ENCODE data around the gene ZBTB9.
"Not testable (repeated sequence)": the region's sequence is repeated elsewhere in the genome, so short reads cannot be mapped to it uniquely, and the experiment has no call there.

The ZBTB9 gene

DNA sequence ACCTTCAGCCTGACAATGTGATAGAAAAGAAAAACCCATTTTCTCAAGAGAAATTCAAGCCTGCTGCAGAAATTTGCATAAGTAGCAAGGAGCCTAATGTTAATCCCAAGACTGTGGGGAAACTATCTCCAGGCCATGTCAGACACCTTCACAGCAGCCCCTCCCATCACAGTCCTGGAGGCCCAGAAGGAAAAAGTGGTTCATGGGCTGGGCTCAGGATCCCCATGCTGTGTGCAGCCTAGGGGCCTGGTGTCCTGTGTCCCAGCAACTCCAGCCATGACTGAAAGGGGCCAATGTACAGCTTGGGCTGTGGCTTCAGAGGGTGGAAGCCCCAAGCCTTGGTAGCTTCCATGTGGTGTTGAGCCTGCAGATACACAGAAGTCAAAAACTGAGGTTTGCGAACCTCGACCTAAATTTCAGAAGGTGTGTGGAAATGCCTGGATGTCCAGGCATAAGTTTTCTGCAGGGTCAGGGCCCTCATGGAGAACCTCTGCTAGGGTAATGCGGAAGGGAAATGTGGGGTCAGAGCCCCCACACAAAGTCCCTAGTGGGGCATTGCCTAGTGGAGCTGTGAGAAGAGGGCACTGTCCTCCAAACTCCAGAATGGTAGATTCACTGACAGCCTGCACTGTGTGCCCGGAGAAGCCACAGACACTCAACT, 11.8 kb downstream of the ZBTB9 start:
- no peak for DNase-seq (ENCODE audit: low read depth in 2 of 2)

DNA sequence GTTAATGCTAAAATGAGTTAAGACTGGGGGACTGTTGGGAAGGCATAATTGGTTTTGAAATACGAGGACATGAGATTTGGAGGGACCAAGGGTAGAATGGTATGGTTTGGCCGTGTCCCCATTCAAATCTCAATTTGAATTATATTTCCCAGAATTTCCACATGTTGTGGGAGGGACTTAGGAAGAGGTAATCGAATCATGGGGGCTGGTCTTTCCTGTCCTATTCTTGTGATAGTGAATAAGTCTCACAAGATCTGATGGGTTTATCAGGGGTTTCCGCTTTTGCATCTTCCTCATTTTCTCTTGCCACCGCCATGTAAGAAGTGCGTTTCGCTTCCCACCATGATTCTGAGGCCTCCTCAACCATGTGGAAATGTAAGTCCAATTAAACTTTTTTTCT, 12.7 kb downstream of the ZBTB9 start:
- DNase-seq (ENCODE audit: low read depth in 2 of 2): no peak

DNA sequence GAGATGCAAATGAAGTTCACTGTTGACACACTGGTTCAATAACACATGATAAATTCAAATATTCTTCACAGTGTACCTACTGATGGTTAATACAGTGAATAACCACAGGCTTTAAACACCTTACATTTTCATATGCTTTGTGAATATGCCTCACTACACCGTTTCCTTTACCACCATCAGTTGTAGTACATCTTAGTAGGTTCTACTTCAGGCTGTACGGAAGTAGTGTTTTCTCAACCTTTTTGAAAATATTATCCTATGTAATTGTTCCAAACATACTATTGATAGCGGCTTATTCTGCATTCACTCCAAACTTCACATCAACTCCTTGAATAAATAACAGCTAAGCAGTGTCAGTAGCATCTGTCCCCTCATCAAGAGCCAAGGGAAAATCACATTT, 15.3 kb downstream of the ZBTB9 start:
- DNase-seq (ENCODE audit: low read depth in 2 of 2): no peak

DNA sequence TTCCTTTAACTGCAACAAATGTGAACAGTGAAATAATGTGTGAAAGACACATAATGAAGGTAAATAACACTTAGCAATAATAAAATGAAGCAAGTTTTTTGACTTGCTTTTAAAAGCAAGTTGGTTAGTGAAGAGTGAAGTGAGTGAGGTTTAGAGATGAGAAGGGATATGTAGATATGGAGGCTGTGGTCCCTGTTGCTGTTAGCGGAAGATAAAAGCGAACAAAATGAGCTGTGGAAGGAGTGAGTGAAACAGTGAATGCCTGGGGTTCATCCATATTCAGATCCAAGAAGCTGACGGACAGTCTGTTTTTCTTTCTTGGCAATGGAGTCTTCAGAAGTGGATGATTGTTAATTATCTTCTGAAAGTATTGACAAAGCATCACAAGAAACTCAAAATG, 23.5 kb downstream of the ZBTB9 start:
- no peak for DNase-seq (ENCODE audit: low read depth in 2 of 2)

DNA sequence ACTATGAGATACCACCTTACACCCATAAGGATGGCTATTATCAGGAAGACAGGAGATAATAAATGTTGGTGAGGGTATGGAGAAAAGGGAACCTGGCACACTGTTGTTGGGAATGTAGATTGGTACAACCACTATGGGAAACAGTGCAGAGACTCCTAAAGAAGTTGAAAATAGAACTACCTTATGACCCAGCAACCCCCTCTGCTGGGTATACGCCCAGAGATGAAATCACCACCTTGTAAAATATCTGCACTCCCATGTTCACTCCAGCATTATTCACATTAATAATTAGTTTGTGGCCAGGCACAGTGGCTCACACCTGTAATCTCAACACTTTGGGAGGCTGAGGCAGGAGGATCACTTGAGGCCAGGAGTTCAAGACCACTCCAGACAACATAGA, 26.8 kb downstream of the ZBTB9 start:
- DNase-seq (ENCODE audit: low read depth in 2 of 2): no peak

DNA sequence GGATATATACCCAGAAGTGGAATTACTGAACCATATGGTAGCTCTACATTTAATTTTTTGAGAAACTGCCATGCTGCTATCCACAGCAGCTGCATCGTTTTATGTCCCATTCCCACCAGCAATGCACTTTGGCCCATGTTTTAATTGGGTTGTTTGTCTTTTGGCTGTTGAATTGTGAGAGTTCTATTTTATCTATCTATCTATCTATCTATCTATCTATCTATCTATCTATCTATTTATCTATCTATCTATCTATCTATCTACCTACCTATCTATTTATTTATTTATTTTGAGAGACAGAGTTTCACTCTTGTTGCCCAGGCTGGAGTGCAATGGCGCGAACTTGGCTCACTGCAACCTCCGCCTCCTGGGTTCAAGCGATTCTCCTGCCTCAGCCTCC, 28.2 kb downstream of the ZBTB9 start:
- not testable (repeated sequence) for DNase-seq (ENCODE audit: low read depth in 2 of 2)

DNA sequence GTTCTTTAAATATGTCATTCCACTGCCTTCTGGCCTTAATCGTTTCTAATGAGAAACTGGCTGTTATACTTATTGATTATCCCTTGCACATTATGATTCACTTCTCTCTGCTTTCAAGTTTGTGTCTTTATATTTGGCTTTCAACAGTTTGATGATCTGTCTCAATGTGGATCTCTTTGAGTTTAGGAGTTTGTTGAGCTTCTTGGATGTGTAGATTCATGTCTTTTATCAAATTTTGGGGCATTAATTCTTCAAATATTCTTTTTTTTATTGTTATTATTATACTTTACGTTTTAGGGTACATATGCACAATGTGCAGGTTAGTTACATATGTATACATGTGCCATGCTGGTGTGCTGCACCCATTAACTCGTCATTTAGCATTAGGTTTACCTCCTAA, 29.3 kb downstream of the ZBTB9 start:
- no peak for DNase-seq (ENCODE audit: low read depth in 2 of 2)

DNA sequence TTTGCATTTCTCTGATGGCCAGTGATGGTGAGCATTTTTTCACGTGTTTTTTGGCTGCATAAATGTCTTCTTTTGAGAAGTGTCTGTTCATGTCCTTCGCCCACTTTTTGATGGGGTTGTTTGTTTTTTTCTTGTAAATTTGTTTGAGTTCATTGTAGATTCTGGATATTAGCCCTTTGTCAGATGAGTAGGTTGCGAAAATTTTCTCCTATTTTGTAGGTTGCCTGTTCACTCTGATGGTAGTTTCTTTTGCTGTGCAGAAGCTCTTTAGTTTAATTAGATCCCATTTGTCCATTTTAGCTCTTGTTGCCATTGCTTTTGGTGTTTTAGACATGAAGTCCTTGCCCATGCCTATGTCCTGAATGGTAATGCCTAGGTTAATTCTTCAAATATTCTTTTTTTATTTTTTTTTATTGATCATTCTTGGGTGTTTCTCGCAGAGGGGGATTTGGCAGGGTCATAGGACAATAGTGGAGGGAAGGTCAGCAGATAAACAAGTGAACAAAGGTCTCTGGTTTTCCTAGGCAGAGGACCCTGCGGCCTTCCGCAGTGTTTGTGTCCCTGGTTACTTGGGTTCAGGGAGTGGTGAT, 30.4 kb downstream of the ZBTB9 start:
- DNase-seq (ENCODE audit: low read depth in 2 of 2): not testable (repeated sequence)

DNA sequence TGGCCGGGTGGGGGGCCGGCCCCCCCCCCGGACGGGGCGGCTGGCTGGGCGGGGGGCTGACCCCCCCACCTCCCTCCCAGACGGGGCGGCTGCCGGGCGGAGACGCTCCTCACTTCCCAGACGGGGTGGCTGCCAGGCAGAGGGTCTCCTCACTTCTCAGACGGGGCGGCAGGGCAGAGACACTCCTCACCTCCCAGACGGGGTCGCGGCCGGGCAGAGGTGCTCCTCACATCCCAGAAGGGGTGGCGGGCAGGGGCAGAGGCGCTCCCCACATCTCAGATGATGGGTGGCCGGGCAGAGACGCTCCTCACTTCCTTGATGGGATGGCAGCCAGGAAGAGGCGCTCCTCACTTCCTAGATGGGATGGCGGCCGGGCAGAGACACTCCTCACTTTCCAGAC, 31.3 kb downstream of the ZBTB9 start:
- not testable (repeated sequence) for DNase-seq (ENCODE audit: low read depth in 2 of 2)

DNA sequence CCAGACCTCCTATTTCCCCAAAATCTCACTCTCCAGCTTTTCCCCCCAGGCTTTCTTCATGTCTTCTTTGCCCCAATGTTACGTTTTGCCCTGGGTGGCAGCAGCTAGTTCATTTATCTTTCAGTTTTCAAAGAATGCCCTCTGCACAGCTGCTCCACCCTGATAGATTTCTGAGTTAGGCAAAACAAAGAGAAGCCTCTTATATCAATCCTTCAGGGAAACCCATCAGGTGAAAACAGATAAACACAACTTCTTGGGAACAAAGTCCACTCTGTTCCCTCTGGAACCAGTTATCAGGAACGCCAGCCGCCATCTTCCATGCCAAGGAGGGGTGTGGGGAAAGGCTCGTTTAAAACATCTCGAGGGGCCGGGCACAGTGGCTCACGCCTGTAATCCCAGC, 34.0 kb downstream of the ZBTB9 start:
- DNase-seq (ENCODE audit: low read depth in 2 of 2): no peak

DNA sequence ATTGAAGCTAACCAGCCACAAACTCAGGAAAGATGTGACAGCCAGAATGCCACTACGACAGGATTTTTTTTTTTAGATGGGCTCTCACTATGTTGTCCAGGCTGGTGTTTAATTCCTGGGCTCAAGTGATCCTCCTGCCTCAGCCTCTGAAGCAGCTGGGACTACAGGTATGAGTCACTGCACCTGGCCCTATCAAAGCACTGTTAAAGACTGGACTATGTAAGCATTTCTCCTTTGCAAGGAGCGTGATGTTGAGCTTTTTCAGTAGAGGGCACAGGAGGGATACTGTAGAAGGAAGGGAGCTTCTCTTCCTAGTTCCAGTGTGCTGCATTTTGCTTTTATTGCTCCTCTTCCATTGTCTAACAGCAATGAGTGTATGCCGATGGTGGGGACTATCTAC, 35.8 kb downstream of the ZBTB9 start:
- DNase-seq (ENCODE audit: low read depth in 2 of 2): no peak

DNA sequence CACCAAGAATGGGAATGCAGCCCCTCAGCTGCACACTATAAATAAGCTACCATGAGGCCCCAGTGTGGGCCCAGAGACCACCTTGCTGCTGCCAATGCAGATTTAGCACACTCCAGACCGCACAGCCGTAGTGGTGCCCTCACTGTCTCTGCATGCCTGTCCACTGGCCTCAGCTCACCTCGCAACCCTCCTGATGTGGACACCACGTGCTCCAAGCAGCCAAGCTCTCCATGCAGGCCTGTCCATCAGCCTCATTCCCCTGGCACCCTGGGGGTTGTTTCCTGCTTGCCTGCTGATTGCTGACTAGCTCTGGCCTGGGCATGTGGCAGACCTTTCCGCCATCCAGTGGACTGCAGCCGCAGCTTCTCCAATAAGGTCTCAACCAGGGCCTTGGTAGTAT, 36.2 kb downstream of the ZBTB9 start:
- DNase-seq (ENCODE audit: low read depth in 2 of 2): no peak

DNA sequence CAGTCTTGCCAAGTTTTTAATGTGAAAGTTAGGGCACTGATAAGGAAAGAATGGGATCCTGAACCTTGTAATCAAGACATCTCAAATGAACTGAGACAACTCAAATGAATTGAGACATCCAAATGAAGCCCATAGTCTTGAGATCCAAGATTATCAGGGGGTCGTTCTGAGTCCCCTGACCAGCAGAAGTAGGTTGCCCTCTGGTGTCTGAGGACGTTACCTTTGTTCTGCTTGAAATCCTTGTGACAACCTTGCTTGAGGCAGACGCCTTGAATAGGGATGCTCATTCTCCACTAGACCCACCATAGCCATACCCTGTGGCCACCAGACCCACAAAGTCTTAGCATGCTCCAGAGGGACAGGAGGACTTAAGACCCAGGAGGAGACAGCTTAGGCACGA, 37.7 kb downstream of the ZBTB9 start:
- no peak for DNase-seq (ENCODE audit: low read depth in 2 of 2)

DNA sequence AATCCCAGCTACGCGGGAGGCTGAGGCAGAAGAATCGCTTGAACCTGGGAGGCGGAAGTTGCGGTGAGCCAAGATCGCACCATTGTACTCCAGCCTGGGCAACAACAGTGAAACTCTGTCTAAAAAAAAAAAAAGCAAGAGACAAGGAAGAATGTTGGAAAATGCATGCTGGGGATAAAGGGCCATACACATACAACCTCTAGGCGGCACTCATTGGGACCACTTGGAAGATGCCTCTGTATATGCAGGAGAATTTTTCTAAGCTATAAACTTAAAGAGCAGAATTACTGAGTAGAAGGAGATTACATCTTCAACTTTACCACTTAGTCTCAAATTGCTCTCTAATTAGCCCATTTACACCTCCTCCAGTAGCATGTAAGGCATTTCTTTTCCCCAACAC, 42.8 kb downstream of the ZBTB9 start:
- no peak for DNase-seq (ENCODE audit: low read depth in 2 of 2)

DNA sequence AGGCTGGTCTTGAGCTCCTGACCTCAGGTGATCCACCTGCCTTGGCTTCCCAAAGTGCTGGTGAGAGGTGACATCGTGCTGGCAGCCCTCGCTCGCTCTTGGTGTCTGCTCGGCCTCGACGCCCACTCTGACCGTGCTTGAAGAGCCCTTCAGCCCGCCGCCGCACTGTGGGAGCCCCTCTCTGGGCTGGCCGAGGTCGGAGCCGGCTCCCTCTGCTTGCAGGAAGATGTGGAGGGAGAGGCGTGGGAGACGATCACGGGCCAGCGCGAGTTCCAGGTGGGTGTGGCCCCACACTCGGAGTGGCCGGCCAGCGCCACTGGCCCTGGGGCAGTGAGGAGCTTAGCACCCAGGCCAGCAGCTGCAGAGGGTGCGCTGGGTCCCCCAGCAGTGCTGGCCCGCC, 48.1 kb downstream of the ZBTB9 start:
- DNase-seq (ENCODE audit: low read depth in 2 of 2): no peak

DNA sequence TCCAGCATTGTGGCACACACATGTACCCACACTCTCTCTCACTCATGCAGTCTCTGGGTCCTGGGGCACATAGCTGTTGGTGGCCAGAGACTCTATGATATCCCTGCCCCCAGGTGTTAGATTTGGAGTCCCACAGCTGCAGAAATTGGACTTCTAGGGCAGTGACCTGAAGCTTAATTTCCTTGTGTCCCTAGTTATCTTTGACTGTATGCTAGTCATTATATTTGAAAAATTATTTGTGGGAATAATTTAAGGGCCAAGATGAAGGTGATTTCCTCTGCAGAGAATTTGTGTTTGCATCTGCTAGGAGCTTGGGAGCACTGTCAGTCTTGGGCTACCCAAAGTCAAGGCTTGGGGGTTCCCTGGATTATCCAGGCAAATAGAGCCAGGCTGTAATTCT, 50.1 kb downstream of the ZBTB9 start:
- DNase-seq (ENCODE audit: low read depth in 2 of 2): no peak

DNA sequence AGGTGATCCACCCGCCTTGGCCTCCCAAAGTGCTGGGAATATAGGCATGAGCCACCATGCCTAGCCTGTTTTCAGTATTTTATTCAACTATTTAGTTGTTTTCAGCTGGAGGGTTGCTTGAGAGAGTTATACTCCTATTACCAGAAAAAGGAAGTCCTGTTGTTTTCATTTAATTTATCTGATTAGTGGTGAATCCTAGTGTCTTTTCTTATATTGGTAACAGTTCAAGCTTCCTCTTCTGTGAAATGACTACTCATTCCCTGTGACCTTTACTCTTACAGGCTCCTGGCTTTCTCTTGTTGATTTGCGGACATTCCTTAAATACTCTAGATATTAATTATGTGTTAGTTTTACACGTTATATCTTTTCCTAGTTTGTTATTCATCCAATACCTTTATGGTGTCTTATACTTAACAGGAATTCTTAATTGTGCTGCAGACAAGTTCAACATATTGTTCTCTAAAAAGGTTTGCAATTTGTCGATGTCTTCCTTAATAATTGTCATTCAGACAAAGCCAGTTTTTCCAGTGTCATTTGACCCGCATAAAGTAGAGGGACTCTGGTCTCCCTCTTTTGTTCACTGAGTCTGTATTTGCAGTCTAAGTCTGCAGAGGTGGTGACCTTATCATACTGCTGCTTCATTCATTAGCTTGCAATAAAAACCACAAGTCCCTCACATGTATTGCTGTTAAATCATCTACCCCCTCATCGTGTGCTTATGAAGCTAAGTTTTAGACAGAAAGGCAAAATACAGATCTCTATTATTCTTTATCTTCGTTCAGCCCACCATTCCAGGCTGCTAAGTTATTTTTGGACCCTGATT, 51.4 kb downstream of the ZBTB9 start:
- DNase-seq (ENCODE audit: low read depth in 2 of 2): no peak
